Epithelial cell of alveolus of lung (primary cell): ENCODE results near the gene SLC25A12. TPM values are rescaled to one million over a fixed set of nuclear protein-coding genes. Genes with fewer than 3 reads are reported as not detected.

Experiments used
- total RNA-seq: library from RNA; depleted of rRNA; stranded (reverse); fragments of >200 nt; gene quantifications from 2 replicates; pipeline ENCODE4 v1.2.1, GENCODE V29; 2015

The SLC25A12 gene
- total RNA-seq: 14.5 and 16.2 TPM in 2 replicates

GRCh38 chr2:171893824-171894611 lies at the start of gene SLC25A12:
Gene SLC25A12, minus strand, starts transcription at chr2:171894244. Its CDS starts 30 bp downstream, at chr2:171894214.

DNA sequence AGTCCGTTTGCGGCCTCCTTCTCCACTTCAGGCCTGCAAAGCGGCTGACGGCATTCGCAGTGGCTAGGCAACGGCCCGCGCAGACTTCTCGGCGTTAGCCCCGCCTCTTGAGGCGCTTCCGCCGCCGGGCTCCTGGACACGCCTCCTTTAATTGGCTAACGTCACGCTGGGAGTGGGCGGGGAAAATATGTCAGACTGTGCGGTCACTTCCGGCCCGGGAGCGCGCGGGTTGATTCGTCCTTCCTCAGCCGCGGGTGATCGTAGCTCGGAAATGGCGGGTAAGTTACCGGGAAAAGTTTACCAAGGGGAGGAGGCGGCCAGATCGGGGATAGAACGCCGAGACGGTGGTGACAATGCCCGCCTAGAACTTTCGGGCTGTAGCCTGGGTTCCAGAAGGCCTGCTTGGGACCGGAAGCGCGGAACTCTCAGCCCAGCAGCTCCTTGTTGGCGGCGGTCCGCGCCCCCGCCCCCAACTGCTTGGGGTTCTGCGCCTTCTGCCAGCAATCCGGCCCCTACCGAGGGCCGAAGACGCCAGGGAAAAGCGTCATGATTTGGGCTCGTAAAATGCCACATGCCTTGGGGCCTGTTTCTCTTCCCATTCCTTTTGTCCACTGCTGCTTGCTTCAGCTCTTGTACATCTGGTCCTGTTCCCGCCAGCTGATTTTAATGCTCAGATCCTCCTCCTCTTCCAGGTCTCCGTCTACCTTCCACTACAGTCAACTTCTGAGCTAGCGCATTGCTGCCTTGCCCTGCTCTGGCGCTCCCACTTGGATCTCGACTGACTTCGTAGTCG lies 28.4 kb upstream of the SLC25A12 start, which contains the start of gene HAT1:
HAT1 (plus strand) TSS at position 232 of the 793 bp plus-strand sequence; CDS start at position 272, 40 bp downstream.

Other genes with a start within 250 kb of the SLC25A12 start
- 97.0 and 108 TPM in 2 replicates for gene DYNC1I2, start 206.8 kb downstream of the SLC25A12 start, total RNA-seq
- 26.7 and 37.4 TPM in 2 replicates for gene HAT1, start 28.2 kb upstream of the SLC25A12 start, total RNA-seq
- 3.4 and 6.3 TPM in 2 replicates for gene METAP1D, start 105.7 kb upstream of the SLC25A12 start, total RNA-seq
- gene DLX1, start 191.3 kb upstream of the SLC25A12 start, total RNA-seq: not detected in 2 replicates
- gene DLX2, start 208.7 kb upstream of the SLC25A12 start, total RNA-seq: not detected in 2 replicates